GM10847 (cell line): ENCODE measurements around the gene DNAH3.

Experiments
- POLR2A ChIP-seq: IDR thresholded peaks from 2 replicates; pipeline ENCODE4 v1.6.1; 2011; ENCODE audit not compliant: insufficient read length; ENCODE audit errors: extremely low read depth

DNAH3 gene

GRCh38 chr16:20942256-20942655 is 208.4 kb downstream of the DNAH3 start:
- no peak for TF ChIP-seq POLR2A

GRCh38 chr16:20941636-20941926 is 209.1 kb downstream of the DNAH3 start:
- no peak for TF ChIP-seq POLR2A

GRCh38 chr16:20940871-20941635 is 209.6 kb downstream of the DNAH3 start:
- TF ChIP-seq POLR2A, result no peak

- TF ChIP-seq POLR2A, result no peak
These were observed 211.0 kb downstream of the DNAH3 start for GRCh38 chr16:20939611-20940010.

GRCh38 chr16:20938426-20938825 is 212.2 kb downstream of the DNAH3 start:
- TF ChIP-seq POLR2A, result no peak

GRCh38 chr16:20937736-20938135 is 212.9 kb downstream of the DNAH3 start:
- TF ChIP-seq POLR2A, result no peak

GRCh38 chr16:20933589-20933988 is 217.1 kb downstream of the DNAH3 start:
- TF ChIP-seq POLR2A, result no peak

- no peak for TF ChIP-seq POLR2A
These were observed 219.5 kb downstream of the DNAH3 start for GRCh38 chr16:20931066-20931600.

GRCh38 chr16:20930365-20930690 is 220.3 kb downstream of the DNAH3 start:
- no peak for TF ChIP-seq POLR2A

- TF ChIP-seq POLR2A, result no peak
These were observed 221.8 kb downstream of the DNAH3 start for GRCh38 chr16:20928774-20929411.

- no peak for TF ChIP-seq POLR2A
These were observed 224.9 kb downstream of the DNAH3 start for GRCh38 chr16:20925751-20926150.

- no peak for TF ChIP-seq POLR2A
These were observed 226.8 kb downstream of the DNAH3 start for GRCh38 chr16:20923876-20924275.

- no peak for TF ChIP-seq POLR2A
These were observed 229.8 kb downstream of the DNAH3 start for GRCh38 chr16:20920799-20921198.

GRCh38 chr16:20920091-20920490 is 230.6 kb downstream of the DNAH3 start:
- no peak for TF ChIP-seq POLR2A

GRCh38 chr16:20918486-20919239 is 232.0 kb downstream of the DNAH3 start:
- TF ChIP-seq POLR2A, result no peak

GRCh38 chr16:20916942-20917341 is 233.7 kb downstream of the DNAH3 start:
- TF ChIP-seq POLR2A, result no peak
